ENCODE data around the gene IL19.

GRCh38 chr1:206836111-206836510 is 65.5 kb downstream of the IL19 start:
- TF ChIP-seq CTCF (IDR thresholded peaks at IDR 0.05; ENCODE audit: low read depth, low read length, missing input control): no peak
- TF ChIP-seq TAF1 (conservative IDR thresholded peaks at IDR 0.05): no peak
- TF ChIP-seq REST (IDR thresholded peaks at IDR 0.05): no peak
- no peak for TF ChIP-seq HNF4G (IDR thresholded peaks at IDR 0.05)
- TF ChIP-seq EGR1 (IDR thresholded peaks at IDR 0.05; ENCODE audit: low read depth in 2 of 2): no peak
- no peak for TF ChIP-seq MAX (IDR thresholded peaks at IDR 0.05)
- no peak for TF ChIP-seq ZBTB33 (IDR thresholded peaks at IDR 0.05)
- no peak for TF ChIP-seq ATF3 (IDR thresholded peaks at IDR 0.05)
- no peak for TF ChIP-seq GABPA (IDR thresholded peaks at IDR 0.05 in 1 of 2, conservative IDR thresholded peaks at IDR 0.05 in 1 of 2)

Measured in liver (tissue), 3 donors.